GM18517 (cell line): Measurements from ENCODE around the gene KCTD21.

Experiments used
- ATAC-seq: cut with Tn5 transposase; IDR thresholded peaks from one replicate; pipeline ENCODE4 v1.9.1; 2021; ENCODE audit warnings: mild to moderate bottlenecking, moderate library complexity; ENCODE audit not compliant: unreplicated experiment

The KCTD21 gene

DNA sequence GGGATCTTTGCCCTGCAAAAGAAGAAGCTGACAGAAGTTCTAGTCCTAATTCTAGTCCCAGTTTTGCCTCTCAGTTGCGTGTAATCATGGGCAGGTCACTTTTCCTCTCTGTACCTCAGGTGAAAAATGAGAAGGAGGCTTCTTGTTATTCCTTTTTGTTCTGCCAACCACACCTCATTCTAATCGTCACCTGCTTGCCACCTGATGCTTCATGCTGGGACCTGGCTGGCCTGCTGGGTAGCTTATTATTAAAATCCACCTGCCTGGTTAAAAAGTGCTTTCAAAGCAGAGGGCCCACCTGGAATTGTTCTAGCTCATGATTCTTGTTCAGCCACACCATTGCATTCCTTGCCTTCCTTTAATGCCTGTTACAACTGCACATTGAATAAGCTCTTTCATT lies 40.6 kb downstream of the KCTD21 start:
- ATAC-seq = no peak

DNA sequence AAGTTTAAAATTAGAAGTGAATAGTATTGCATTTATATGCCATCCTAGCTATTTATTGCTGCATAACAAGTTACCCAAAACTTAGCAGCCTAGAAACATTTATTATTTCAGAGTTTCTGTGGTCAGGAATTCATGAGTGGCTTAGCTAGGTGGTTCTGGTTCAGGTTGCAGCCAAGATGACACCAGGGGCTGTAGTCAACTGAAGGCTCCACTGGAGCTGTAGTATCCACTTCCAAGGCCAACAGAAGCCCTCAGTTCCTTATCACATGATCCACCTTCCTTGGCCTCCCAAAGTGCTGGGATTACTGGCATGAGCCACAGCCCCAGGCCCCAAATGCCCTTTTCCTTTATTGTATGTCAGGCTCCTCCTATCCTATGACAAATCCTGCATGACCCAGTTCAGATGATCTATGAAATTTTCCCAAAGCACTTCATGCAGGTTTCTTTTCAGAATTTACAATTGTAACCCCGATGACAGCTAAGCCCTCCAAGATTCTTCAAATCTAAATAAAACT lies 42.9 kb downstream of the KCTD21 start:
- ATAC-seq = no peak

DNA sequence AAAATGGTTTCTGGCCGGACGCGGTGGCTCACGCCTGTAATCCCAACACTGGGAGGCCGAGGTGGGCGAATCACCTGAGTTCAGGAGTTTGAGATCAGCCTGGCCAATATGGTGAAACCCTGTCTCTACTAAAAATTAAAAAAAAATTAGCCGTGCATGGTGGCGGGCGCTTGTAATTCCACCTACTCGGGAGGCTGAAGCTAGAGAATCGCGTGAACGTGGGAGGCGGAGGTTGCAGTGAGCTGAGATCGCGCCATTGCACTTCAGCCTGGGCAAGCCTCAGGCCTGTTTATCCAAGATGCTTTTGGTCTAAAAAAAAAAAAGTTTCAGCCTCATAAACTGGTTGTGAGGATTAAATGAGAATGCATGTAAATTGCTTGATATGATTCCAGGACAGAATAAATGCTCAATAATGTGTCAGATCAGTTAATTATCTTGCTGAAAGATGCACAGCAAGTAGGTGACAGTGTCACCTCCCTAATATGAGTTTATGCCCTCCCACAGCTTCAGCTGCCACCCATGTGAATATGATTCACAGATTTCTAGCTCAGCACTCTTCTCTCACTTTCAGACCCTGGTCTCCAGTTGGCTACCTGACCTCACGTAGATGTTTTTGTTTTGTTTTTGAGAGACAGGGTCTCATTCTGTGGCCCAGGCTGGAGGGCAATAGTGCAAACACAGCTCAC lies 47.9 kb downstream of the KCTD21 start:
- ATAC-seq = no peak

- ATAC-seq = peak; percentile 85
Measured at GRCh38 chr11:78139422-78140391, 48.7 kb downstream of the KCTD21 start, which contains the start of gene ALG8. TSS of gene ALG8 (minus strand) at chr11:78139626. CDS start at chr11:78139588, 38 bp downstream.

GRCh38 chr11:78138694-78139421 lies 49.6 kb downstream of the KCTD21 start:
- ATAC-seq = peak; percentile 26

DNA sequence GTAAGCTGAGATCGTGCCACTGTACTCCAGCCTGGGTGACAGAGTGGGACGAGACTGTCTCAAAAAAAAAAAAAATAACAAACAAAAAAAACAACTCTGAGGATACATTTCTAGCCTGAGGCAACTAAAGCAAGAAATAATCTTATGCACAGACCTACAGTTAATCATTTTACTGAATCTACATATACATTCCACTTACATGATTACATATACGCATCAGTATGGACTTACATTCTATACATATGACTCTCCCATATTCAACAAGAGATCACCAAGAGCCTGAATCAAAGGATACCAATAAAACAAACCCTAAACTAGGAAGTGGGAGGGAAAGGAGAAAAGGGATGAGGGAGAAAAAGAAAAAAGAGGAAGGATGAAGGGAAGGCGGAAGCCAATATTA lies 50.1 kb downstream of the KCTD21 start:
- ATAC-seq = no peak

GRCh38 chr11:78132475-78132874 lies 56.0 kb downstream of the KCTD21 start:
- ATAC-seq = no peak

GRCh38 chr11:78131956-78132355 lies 56.5 kb downstream of the KCTD21 start:
- no peak for ATAC-seq

GRCh38 chr11:78127403-78127802 lies 61.0 kb downstream of the KCTD21 start:
- ATAC-seq = no peak
